Parathyroid adenoma (tissue), 2 donors: ENCODE data around the gene CDH26.
A peak's percentile ranks its signal among the peaks of the same experiment; 100 is the strongest.

Experiments used
- H2AFZ ChIP-seq: fragments of 300-600 bp; sonication (generic); one replicate; pipeline ENCODE4 v1.7.0; 2017; ENCODE audit warnings: antibody characterized with exemption, mild to moderate bottlenecking
- H3K27ac ChIP-seq: fragments of 300-600 bp; sonication (generic); one replicate; pipeline ENCODE4 v1.7.0; 2017
- H3K27me3 ChIP-seq: fragments of 300-600 bp; sonication (generic); one replicate; pipeline ENCODE4 v1.7.0; 2017; ENCODE audit warnings: low read length; ENCODE audit not compliant: control insufficient read depth, insufficient read depth
- H3K36me3 ChIP-seq: fragments of 300-600 bp; sonication (generic); one replicate; pipeline ENCODE4 v1.7.0; 2017; ENCODE audit warnings: low read length; ENCODE audit not compliant: control insufficient read depth, insufficient read depth
- H3K4me1 ChIP-seq: fragments of 300-600 bp; sonication (generic); one replicate; pipeline ENCODE4 v1.7.0; 2017; ENCODE audit warnings: control low read depth
- H3K4me2 ChIP-seq: fragments of 300-600 bp; sonication (generic); one replicate; pipeline ENCODE4 v1.7.0; 2017; ENCODE audit warnings: low read length
- H3K4me3 ChIP-seq: fragments of 300-600 bp; sonication (generic); one replicate; pipeline ENCODE4 v1.7.0; 2017; ENCODE audit warnings: low read depth, low read length
- H3K79me2 ChIP-seq: fragments of 300-600 bp; sonication (generic); one replicate; pipeline ENCODE4 v1.7.0; 2017; ENCODE audit warnings: control low read depth
- H3K9ac ChIP-seq: fragments of 300-600 bp; sonication (generic); one replicate; pipeline ENCODE4 v1.7.0; 2017; ENCODE audit warnings: mild to moderate bottlenecking
- H3K9me3 ChIP-seq: fragments of 300-600 bp; sonication (generic); one replicate; pipeline ENCODE4 v1.7.0; 2017; ENCODE audit warnings: low read length; ENCODE audit not compliant: control insufficient read depth
- CTCF ChIP-seq: fragments of 300-600 bp; sonication (generic); IDR thresholded peaks from one replicate; pipeline ENCODE4 v1.7.0; 2017; ENCODE audit warnings: antibody characterized with exemption, mild to moderate bottlenecking
- donor health status: primary hyperparathyroidism.

The CDH26 gene

DNA sequence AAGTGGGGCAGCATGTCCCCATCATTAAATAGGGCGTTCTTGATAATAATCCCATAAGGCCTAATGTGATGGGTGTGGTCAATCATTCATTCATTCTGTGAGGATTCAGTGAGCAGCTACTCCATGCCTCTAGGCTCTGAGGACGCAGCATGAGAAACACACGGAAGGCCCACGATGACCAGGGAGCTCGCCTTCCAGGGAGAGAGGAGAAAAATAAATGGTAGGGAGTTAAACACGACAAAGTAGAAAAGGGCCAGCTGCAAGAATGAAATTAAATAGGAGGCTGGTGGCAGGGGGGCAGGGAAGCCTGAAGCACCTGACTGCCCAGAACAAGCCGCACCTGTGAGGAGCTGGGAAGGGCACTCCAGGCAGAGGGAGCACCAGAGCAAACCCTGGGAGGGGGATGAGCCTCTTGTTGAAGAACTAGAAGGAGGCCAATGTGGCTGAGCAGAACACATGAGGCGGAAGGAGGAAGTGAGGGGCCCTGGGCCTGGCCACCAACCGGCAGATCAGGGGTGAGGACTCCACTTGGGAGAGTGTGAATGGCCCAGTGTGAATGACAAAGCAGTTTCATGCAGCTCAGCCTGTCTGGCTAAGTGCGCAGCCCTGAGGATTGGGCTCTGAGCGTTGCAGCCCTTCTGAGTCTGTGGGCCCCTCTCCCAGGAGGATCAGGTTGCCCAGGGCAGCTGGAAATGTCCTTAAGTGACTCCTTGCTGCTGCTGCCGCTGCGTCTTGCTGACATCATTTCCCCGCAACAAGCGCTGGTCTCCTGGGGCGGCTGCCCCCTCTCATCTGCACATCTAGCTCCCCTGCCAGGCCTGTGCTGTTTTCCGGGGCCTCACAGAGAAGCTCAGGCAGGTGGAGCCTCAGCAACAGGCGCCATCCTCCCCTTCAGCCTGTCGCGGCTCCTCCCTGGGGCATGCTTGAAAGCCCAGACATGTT, 99.9 kb downstream of the CDH26 start:
- no peak overlapping the region for H3K4me3 ChIP-seq
- peak overlapping the region; percentile 68 for H2AFZ ChIP-seq
- H3K4me2 ChIP-seq, result no peak overlapping the region
- H3K4me1 ChIP-seq, result peaks cover 12% of the 10 kb centered on the region
- H3K27me3 ChIP-seq, result no peaks in the 10 kb centered on the region
- TF ChIP-seq CTCF, result no peak
- H3K27ac ChIP-seq, result peak overlapping the region; percentile 34
- H3K9me3 ChIP-seq, result no peaks in the 10 kb centered on the region
- no peaks in the 10 kb centered on the region for H3K36me3 ChIP-seq
- no peaks in the 10 kb centered on the region for H3K79me2 ChIP-seq
- no peak overlapping the region for H3K9ac ChIP-seq

- Histone ChIP-seq H3K36me3 (no peaks in the 10 kb centered on the region), H3K4me2 (no peak overlapping the region), H3K4me3 (no peak overlapping the region), H3K27me3 (no peaks in the 10 kb centered on the region), H2AFZ (peak overlapping the region; percentile 68), H3K9ac (no peak overlapping the region), H3K27ac (peak overlapping the region; percentile 34), H3K9me3 (no peaks in the 10 kb centered on the region), H3K4me1 (peaks cover 15% of the 10 kb centered on the region), H3K79me2 (no peaks in the 10 kb centered on the region)
- no peak for TF ChIP-seq CTCF
Observed at GRCh38 chr20:60058879-60059278, 100.7 kb downstream of the CDH26 start.

GRCh38 chr20:60060006-60060557, 101.9 kb downstream of the CDH26 start:
- no peak overlapping the region for H3K4me2 ChIP-seq
- H3K79me2 ChIP-seq, result no peaks in the 10 kb centered on the region
- TF ChIP-seq CTCF, result no peak
- no peak overlapping the region for H3K9ac ChIP-seq
- no peak overlapping the region for H2AFZ ChIP-seq
- no peak overlapping the region for H3K27ac ChIP-seq
- H3K27me3 ChIP-seq, result no peaks in the 10 kb centered on the region
- H3K36me3 ChIP-seq, result no peaks in the 10 kb centered on the region
- H3K9me3 ChIP-seq, result no peaks in the 10 kb centered on the region
- no peak overlapping the region for H3K4me3 ChIP-seq
- H3K4me1 ChIP-seq, result peaks cover 15% of the 10 kb centered on the region

- Histone ChIP-seq H2AFZ (no peak overlapping the region), H3K9ac (no peak overlapping the region), H3K27ac (no peak overlapping the region), H3K4me2 (no peak overlapping the region), H3K79me2 (no peaks in the 10 kb centered on the region), H3K4me3 (no peak overlapping the region), H3K27me3 (no peaks in the 10 kb centered on the region), H3K4me1 (peaks cover 15% of the 10 kb centered on the region), H3K9me3 (no peaks in the 10 kb centered on the region), H3K36me3 (no peaks in the 10 kb centered on the region)
- no peak for TF ChIP-seq CTCF
Observed at GRCh38 chr20:60060593-60060992, 102.4 kb downstream of the CDH26 start.
